Putamen (tissue), 1 donor: Measurements from ENCODE around the gene GET4.
"Not testable (repeated sequence)": the region's sequence is repeated elsewhere in the genome, so short reads cannot be mapped to it uniquely, and the experiment has no call there.

Source experiments
- DNase-seq: peaks from one replicate; pipeline ENCODE4 v3.0.0-alpha.2; 2016; ENCODE audit warnings: low spot score

The GET4 gene

GRCh38 chr7:871900-872537 is 4.3 kb upstream of the GET4 start:
- DNase-seq = no peak

- DNase-seq = not testable (repeated sequence)
Observed at GRCh38 chr7:872685-873084, 3.7 kb upstream of the GET4 start.

- DNase-seq = peak; percentile 81
Observed at GRCh38 chr7:873367-874002, 2.9 kb upstream of the GET4 start.

DNA sequence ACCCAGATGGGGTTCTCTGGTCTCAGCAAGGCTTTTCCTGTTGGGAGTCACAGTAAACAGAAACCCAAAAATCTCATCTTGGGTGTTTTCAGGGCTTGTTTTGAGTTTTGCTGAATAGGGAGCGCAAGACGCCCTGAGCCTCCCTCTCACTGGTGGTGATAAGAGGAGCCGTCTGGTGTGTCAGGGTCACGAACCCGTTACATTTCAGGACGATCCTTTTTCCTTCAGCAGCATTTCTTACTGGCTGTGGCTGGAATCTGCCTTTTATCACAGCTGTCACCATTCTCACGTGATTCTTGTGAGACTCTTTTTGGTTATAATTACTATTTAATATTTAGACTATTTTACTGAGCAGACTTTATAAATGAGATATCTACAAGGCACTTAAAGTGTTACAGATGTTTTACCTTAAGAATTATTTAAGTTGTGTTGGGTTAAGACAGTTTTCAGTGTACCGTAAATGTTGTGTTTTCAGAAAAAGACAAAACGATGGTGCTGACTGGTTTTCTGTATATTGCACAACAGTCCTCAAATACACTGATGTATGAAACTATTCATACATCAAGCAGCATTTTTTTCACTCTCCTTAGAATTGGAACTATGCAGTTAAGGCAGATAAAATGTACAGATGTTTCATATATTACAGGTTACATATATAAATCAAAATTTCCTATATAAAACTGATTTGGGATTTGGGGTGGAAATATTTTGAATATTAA is 2.2 kb upstream of the GET4 start:
- DNase-seq = no peak

- DNase-seq = no peak
Observed at GRCh38 chr7:875051-875450, 1.3 kb upstream of the GET4 start.

DNA sequence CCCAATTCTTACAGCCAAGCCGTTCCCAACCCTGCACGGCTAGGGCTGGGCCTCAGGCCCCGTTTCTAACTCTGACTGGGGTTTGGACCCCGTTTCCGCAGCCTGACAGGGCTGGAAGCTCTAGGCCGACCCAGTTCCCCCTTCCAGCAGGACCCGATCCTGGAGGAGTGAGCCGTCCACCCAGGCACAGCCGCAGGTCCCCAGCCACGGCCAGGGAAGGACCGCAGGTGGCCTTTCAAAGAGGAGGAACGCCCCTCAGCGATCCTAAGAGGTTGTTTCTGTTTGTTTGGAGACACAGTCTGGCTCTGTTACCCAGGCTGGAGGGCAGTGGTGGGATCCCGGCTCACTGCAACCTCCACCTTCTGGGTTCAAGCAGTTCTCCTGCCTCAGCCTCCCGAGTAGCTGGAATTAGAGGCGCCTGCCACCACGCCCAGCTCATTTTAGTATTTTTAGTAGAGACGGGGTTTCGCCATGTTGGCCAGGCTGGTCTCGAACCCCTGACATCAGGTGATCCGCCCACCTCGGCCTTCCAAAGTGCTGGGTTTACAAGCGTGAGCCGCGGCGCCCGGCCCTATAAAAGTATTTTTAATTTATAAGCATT is 778 bp upstream of the GET4 start:
- DNase-seq = no peak

DNA sequence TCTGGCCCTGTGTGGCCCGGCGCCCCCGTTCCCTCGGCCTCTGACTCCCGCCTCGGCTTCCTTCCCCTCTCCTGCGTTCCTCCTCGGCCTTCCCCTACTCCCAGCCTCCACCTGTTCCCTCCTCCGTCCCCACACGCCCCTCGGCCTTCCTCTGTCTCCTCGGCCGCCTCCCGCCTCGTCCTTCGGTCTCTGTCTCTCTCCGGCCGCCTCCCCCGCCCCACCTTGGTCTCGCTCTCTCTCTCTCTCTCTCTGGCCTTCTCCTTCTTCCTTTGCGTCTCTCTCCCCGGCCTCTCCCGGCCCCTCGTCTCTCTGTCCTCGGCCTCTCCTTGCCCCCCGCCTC is 588 bp downstream of the GET4 start:
- no peak for DNase-seq

GRCh38 chr7:877312-878232 is 1.2 kb downstream of the GET4 start:
- DNase-seq = no peak

DNA sequence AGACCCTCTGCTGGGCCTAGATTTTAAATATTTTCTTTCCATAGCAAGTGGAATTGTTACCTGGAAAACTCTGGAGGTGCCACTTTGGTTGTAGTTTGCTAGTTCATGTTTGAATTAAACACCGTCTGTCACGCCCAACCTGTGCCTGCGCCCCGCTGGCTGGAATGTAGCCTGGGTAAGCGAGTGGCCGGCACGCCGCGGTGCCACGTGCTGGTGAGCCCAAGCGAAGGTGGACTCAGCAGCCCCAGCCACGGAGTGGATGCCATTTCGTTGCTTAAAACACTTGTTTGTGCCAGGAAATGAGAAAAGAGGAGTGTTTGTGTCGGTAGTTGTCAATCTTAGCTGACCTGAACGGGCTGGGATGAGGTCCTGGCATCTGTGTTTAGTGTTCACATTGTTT is 2.7 kb downstream of the GET4 start:
- DNase-seq = no peak

DNA sequence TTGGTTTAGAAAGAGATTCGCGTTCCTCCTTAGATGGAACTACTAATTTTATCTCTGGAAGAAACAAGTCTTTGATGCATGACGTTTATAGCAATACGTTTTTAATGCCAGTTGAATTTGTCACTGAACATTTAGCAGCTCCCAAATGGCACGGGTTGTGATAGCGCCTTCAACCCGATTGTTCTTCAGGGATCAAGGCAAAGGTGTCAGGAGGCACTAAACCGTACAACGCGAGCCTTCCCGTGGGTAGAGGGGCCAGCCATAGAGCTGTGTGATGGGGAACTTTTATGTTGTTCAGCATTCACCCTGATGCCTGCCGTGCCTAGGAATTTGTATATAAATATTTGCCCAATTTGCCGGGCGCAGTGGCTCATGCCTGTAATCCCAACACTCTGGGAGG is 3.4 kb downstream of the GET4 start:
- DNase-seq = no peak

GRCh38 chr7:880450-880849 is 4.1 kb downstream of the GET4 start:
- no peak for DNase-seq

DNA sequence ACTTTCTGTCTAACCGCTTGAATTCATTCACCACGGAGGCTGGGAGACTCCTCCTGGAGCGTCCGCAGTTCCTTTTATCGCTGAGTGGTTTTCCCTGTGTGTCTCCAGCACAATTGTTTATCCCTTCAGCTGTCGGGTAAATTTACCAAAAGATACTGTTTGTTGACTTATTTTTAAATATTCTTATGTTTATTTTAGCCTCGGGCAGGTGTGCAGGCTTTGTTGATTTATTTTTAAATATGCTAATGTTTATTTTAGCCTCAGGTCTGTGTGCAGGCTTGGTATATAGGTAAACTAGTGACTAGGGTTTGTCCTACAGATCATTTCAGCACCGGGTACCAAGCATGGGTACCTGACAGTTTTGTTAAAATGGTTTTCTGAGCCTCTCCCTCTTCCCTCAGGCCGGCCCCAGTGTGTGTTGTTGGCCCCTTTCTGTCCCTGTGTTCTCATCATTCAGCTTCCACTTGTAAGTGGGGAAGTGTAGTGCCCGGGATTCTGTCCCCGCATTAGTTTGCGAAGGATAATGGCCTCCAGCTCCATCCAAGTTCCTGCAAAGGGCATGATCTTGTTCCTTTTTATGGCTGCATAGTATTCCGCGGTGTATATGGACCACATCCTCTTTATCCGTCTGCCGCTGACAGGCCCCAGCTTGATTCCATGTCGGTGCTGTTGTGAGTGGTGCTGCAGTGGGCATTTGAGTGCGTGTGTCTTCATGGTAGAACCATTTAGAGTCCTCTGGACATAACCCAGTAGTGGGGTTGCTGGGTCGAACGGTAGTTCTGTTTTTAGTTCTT is 5.3 kb downstream of the GET4 start:
- no peak for DNase-seq

GRCh38 chr7:882336-883035 is 6.1 kb downstream of the GET4 start:
- DNase-seq = no peak

GRCh38 chr7:883055-884021 is 7.0 kb downstream of the GET4 start:
- no peak for DNase-seq

DNA sequence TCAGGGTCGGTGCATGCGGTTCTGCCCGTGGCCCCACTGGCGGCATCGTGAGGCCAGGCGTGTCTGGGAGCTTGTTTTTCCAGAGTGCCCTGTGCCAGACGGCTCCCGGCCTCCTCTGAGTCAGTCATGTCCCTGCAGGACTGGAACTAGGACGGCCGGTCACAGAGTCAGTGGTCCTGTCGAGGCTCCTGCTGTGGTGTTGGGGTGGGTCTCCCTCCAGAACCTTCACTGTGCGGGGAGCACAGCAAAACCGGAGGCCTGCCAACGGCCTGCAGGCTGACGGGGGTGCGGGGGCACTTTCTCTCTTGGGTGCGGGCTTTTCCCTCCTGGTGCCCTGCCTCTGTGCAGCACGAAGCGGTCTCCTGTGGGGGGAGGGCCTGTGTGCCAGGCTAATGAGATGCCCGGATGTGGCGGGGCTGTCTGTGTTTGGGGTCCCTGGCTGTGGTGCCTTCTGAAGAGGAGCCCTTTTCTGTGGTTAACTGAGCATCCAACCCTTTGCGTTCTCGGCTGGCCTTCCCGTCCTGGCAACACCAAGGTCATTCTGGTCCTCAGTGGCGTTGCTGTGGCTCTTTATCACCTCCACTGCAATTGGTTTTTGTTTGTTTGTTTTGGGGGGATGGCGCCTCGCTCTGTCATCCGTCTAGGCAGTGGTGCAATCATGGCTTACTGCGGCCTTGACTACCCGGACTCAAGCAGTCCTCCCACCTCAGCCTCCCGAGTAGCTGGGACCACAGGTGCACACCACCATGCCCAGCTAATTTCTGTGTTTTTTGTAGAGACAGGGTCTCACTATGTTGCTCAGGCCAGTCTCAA is 8.0 kb downstream of the GET4 start:
- no peak for DNase-seq

- DNase-seq = no peak
Observed at GRCh38 chr7:885261-885892, 9.0 kb downstream of the GET4 start.

DNA sequence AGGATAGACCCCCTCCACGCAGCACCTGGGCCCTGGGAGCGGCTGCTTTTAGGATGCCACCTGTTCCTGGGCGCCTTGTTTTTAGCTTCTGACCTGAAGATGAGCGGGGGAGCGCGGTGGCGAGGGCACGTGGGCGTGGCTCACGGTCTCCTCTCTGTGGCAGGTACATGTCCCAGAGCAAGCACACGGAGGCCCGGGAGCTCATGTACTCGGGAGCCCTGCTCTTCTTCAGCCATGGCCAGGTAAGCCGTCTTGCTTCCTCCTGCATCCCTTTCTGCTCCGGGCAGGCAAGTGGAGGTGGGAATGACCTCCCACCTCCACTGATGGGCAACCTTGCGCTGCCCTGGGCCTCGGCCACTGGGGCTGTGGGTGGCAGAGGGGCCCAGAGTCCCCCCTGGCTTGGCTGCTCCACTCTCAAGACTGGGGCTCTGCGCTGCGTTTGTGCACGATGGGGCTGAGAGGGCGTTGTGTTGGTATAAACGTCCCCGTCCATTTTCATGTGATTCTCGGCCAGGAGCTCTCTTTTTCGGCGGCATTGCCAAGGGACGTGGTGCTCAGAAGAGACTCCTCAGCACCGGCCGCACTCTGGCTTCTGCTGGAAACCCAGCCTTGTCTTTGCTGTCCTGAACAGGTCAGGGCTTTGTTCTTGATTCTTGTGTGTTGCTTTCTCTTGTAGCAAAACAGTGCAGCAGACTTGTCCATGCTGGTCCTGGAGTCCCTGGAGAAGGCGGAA is 9.7 kb downstream of the GET4 start:
- DNase-seq = no peak
